Gastroesophageal sphincter (tissue), 4 donors: ENCODE results near the gene SPDYE1. TPM values are rescaled to one million over a fixed set of nuclear protein-coding genes. Genes with fewer than 3 reads are reported as not detected.
"Not testable (repeated sequence)": the region's sequence is repeated elsewhere in the genome, so short reads cannot be mapped to it uniquely, and the experiment has no call there.

Experiments
- ATAC-seq: fragments of 150-250 bp; one replicate; pipeline ENCODE4 v1.9.1; 2016; ENCODE audit warnings: mild to moderate bottlenecking, moderate library complexity
- H3K27ac ChIP-seq, 4 donors: fragments of 200-600 bp; sonication (generic) in 3 of 4; 1 replicate in 3 of 4; 2 replicates in 1 of 4; pipeline ENCODE4 v1.5.1; 2016 to 2019
- H3K27me3 ChIP-seq: fragments of 200-600 bp; sonication (generic); one replicate; pipeline ENCODE4 v1.5.1; 2019
- H3K36me3 ChIP-seq, 2 donors: fragments of 200-600 bp; sonication (generic); one replicate each; pipeline ENCODE4 v1.5.1; 2019; ENCODE audit warnings: control low read depth in 1 of 2
- H3K4me1 ChIP-seq, 3 donors: fragments of 200-600 bp; sonication (generic); 1 replicate in 2 of 3; 2 replicates in 1 of 3; pipeline ENCODE4 v1.5.1; 2016 to 2019; ENCODE audit warnings: control low read depth in 2 of 3
- H3K4me3 ChIP-seq, 2 donors: fragments of 200-600 bp; sonication (generic); one replicate each; pipeline ENCODE4 v1.5.1; 2019; ENCODE audit warnings: mild to moderate bottlenecking in 1 of 2, moderate library complexity in 1 of 2
- H3K9me3 ChIP-seq, 3 donors: fragments of 200-600 bp; sonication (generic); one replicate each; pipeline ENCODE4 v1.5.1; 2017 to 2019; ENCODE audit warnings: control low read depth in 2 of 3
- CTCF ChIP-seq, 4 experiments: fragments of 200-600 bp in 2 of 4; fragments of 450-650 bp in 2 of 4; sonication (generic) in 1 of 4; IDR thresholded peaks; one replicate each; pipeline ENCODE4 v1.5.1; 2017 to 2019; ENCODE audit warnings: antibody characterized with exemption in 4 of 4, mild to moderate bottlenecking in 2 of 4, moderate library complexity in 2 of 4
- EP300 ChIP-seq: sonication (generic); formaldehyde crosslinking; IDR thresholded peaks from one replicate; pipeline ENCODE4 v1.6.1; 2017; ENCODE audit warnings: antibody characterized with exemption, mild to moderate bottlenecking
- POLR2A ChIP-seq, 2 donors: fragments of 450-650 bp; IDR thresholded peaks; one replicate each; pipeline ENCODE4 v1.6.1; 2017; ENCODE audit warnings: antibody characterized with exemption in 2 of 2, mild to moderate bottlenecking in 2 of 2, moderate library complexity in 1 of 2
- POLR2AphosphoS5 ChIP-seq: sonication (generic); formaldehyde crosslinking; IDR thresholded peaks from one replicate; pipeline ENCODE4 v1.6.1; 2017; ENCODE audit warnings: antibody characterized with exemption
- WGBS, 2 donors: methylation state at CpG; one replicate each; pipeline ENCODE4 v1.1.5; 2018; ENCODE audit warnings: low coverage in 1 of 2; 5-methylcytosine and 5-hydroxymethylcytosine counted together
- total RNA-seq, 4 donors: library from RNA; depleted of rRNA; stranded (reverse); fragments of >200 nt; gene quantifications; one replicate each; pipeline ENCODE4 v1.1.0, GENCODE V29; 2016

Gene SPDYE1
- total RNA-seq, 4 donors from 2014 or later, result not detected

- no peaks in the 10 kb centered on the region for H3K9me3 ChIP-seq
- ATAC-seq, result no peak
- H3K4me1 ChIP-seq, result no peaks in the 10 kb centered on the region
- WGBS, 2 donors, result 23 to 50% methylated on average over 1 of the region's 1 CpG
- H3K4me3 ChIP-seq, result no peak overlapping the region
- no peak overlapping the region for H3K27ac ChIP-seq
- TF ChIP-seq POLR2A (IDR thresholded peaks at IDR 0.05), result no peak
- TF ChIP-seq EP300, result no peak
- TF ChIP-seq CTCF (IDR thresholded peaks at IDR 0.05), result no peak
- no peak for TF ChIP-seq POLR2AphosphoS5
- H3K27me3 ChIP-seq, result no peaks in the 10 kb centered on the region
- H3K36me3 ChIP-seq, result peaks cover 0 to 49% of the 10 kb centered on the region in 2 donors
Measured at GRCh38 chr7:43960933-43961332, 36.8 kb upstream of the SPDYE1 start.

- 100% methylated on average over 1 of the region's 3 CpGs for WGBS, 2 donors
- not testable (repeated sequence) for ATAC-seq, H3K4me3 ChIP-seq, H3K27me3 ChIP-seq, H3K27ac ChIP-seq, H3K4me1 ChIP-seq, H3K9me3 ChIP-seq
- H3K36me3 ChIP-seq, result peaks cover 0 to 31% of the 10 kb centered on the region in 2 donors
Measured at GRCh38 chr7:43966392-43966791, 31.3 kb upstream of the SPDYE1 start.

GRCh38 chr7:43968172-43969040 lies 29.3 kb upstream of the SPDYE1 start:
- H3K27ac ChIP-seq, H3K4me1 ChIP-seq, H3K27me3 ChIP-seq, H3K9me3 ChIP-seq, H3K4me3 ChIP-seq: not testable (repeated sequence)
- peaks cover 0 to 23% of the 10 kb centered on the region in 2 donors for H3K36me3 ChIP-seq
- peak; percentile 20 for ATAC-seq
- 100% methylated on average over 1 of the region's 20 CpGs; no CpG with 5 or more reads in 1 of the 2 donors for WGBS, 2 donors

GRCh38 chr7:43969586-43969985 lies 28.1 kb upstream of the SPDYE1 start:
- not testable (repeated sequence) for H3K4me3 ChIP-seq, H3K27ac ChIP-seq
- WGBS, 2 donors, result no CpG with 5 or more reads among the region's 11 CpGs

GRCh38 chr7:43970698-43971097 lies 27.0 kb upstream of the SPDYE1 start:
- not testable (repeated sequence) for H3K4me1 ChIP-seq, H3K4me3 ChIP-seq, H3K27me3 ChIP-seq, H3K27ac ChIP-seq, ATAC-seq, H3K9me3 ChIP-seq
- no CpG with 5 or more reads among the region's 5 CpGs for WGBS, 2 donors
- H3K36me3 ChIP-seq, result peaks cover 0 to 13% of the 10 kb centered on the region in 2 donors

More at GRCh38 chr7:43969586-43969985, 28.1 kb upstream of the SPDYE1 start:
- H3K36me3 ChIP-seq, result peaks cover 0 to 18% of the 10 kb centered on the region in 2 donors
- not testable (repeated sequence) for H3K4me1 ChIP-seq, ATAC-seq, H3K9me3 ChIP-seq, H3K27me3 ChIP-seq

GRCh38 chr7:43974033-43974573 lies 23.6 kb upstream of the SPDYE1 start:
- not testable (repeated sequence) for H3K27ac ChIP-seq, H3K36me3 ChIP-seq, H3K4me3 ChIP-seq, H3K4me1 ChIP-seq, H3K27me3 ChIP-seq, ATAC-seq, H3K9me3 ChIP-seq
- 80 to 100% methylated on average over 1 of the region's 8 CpGs for WGBS, 2 donors

- H3K9me3 ChIP-seq, ATAC-seq, H3K4me3 ChIP-seq, H3K4me1 ChIP-seq, H3K27me3 ChIP-seq: not testable (repeated sequence)
- Histone ChIP-seq H3K36me3 (peaks cover 0 to 13% of the 10 kb centered on the region in 2 donors), H3K27ac (peak overlapping the region in 1 of 4 donors; percentile 15)
- 75% methylated on average over 1 of the region's 10 CpGs; no CpG with 5 or more reads in 1 of the 2 donors for WGBS, 2 donors
Measured at GRCh38 chr7:43974725-43975482, 22.8 kb upstream of the SPDYE1 start.

GRCh38 chr7:43977525-43977924 lies 20.2 kb upstream of the SPDYE1 start:
- no peak overlapping the region for H3K4me3 ChIP-seq
- H3K27ac ChIP-seq, result no peak overlapping the region
- peaks cover 0 to 11% of the 10 kb centered on the region in 2 donors for H3K36me3 ChIP-seq
- WGBS, 2 donors, result 80 to 86% methylated on average over 1 of the region's 1 CpG
- no peak for ATAC-seq
- TF ChIP-seq CTCF (IDR thresholded peaks at IDR 0.05) (no peak), POLR2AphosphoS5 (no peak), POLR2A (IDR thresholded peaks at IDR 0.05) (no peak), EP300 (no peak)
- no peaks in the 10 kb centered on the region for H3K4me1 ChIP-seq
- H3K27me3 ChIP-seq, result no peaks in the 10 kb centered on the region
- no peaks in the 10 kb centered on the region for H3K9me3 ChIP-seq

- ATAC-seq, result not testable (repeated sequence)
- 100% methylated on average over 1 to 3 of the region's 11 CpGs for WGBS, 2 donors
Measured at GRCh38 chr7:43978102-43978501, 19.6 kb upstream of the SPDYE1 start.

GRCh38 chr7:43982848-43983247 lies 14.8 kb upstream of the SPDYE1 start:
- H3K27me3 ChIP-seq, H3K27ac ChIP-seq, H3K4me1 ChIP-seq, H3K4me3 ChIP-seq, H3K9me3 ChIP-seq: not testable (repeated sequence)
- no CpG with 5 or more reads among the region's 6 CpGs for WGBS, 2 donors
- peaks cover 0 to 16% of the 10 kb centered on the region in 2 donors for H3K36me3 ChIP-seq
- ATAC-seq, result peak; percentile 32

More at GRCh38 chr7:43978102-43978501, 19.6 kb upstream of the SPDYE1 start:
- H3K27ac ChIP-seq, H3K4me1 ChIP-seq, H3K4me3 ChIP-seq, H3K9me3 ChIP-seq, H3K27me3 ChIP-seq, H3K36me3 ChIP-seq: not testable (repeated sequence)
